Activated CD4-positive, alpha-beta T cell treated with anti-CD3 and anti-CD28 coated beads for 24 hours (primary cell): ENCODE results near the gene FFAR4.

Experiments
- DNase-seq, 2 donors: peaks; one replicate each; pipeline ENCODE4 v3.0.0-alpha.2; 2020; ENCODE audit warnings: low read depth in 2 of 2

FFAR4 gene

GRCh38 chr10:93599778-93600177, 33.3 kb downstream of the FFAR4 start:
- DNase-seq = no peak

GRCh38 chr10:93600446-93601145, 34.1 kb downstream of the FFAR4 start:
- no peak for DNase-seq

GRCh38 chr10:93601146-93601773, 34.8 kb downstream of the FFAR4 start, which contains the start of gene RBP4:
TSS of gene RBP4 (minus strand) at chr10:93601235. CDS start at chr10:93601028, 207 bp downstream.
- no peak for DNase-seq

GRCh38 chr10:93601774-93602162, 35.3 kb downstream of the FFAR4 start:
- DNase-seq = no peak

- DNase-seq = no peak
Observed at GRCh38 chr10:93603023-93603422, 36.6 kb downstream of the FFAR4 start.

GRCh38 chr10:93604146-93604545, 37.7 kb downstream of the FFAR4 start:
- DNase-seq = no peak

GRCh38 chr10:93608421-93608820, 42.0 kb downstream of the FFAR4 start:
- no peak for DNase-seq

- no peak for DNase-seq
Observed at GRCh38 chr10:93612311-93612710, 45.8 kb downstream of the FFAR4 start, which contains the start of gene PDE6C. TSS of gene PDE6C (plus strand) at chr10:93612537. CDS start at chr10:93612726, 189 bp downstream.

- DNase-seq = no peak
Observed at GRCh38 chr10:93613126-93613525, 46.7 kb downstream of the FFAR4 start.

- no peak for DNase-seq
Observed at GRCh38 chr10:93614101-93614825, 47.8 kb downstream of the FFAR4 start.

GRCh38 chr10:93615576-93616235, 49.2 kb downstream of the FFAR4 start:
- DNase-seq = no peak

- DNase-seq = no peak
Observed at GRCh38 chr10:93620925-93621324, 54.5 kb downstream of the FFAR4 start.

- DNase-seq = no peak
Observed at GRCh38 chr10:93622942-93623341, 56.5 kb downstream of the FFAR4 start.

GRCh38 chr10:93628858-93629257, 62.4 kb downstream of the FFAR4 start:
- no peak for DNase-seq

- DNase-seq = no peak
Observed at GRCh38 chr10:93629647-93630305, 63.3 kb downstream of the FFAR4 start.

GRCh38 chr10:93630625-93631557, 64.4 kb downstream of the FFAR4 start:
- DNase-seq = no peak
